HL-60/S4 treated with phorbol 12-myristate 13-acetate at 8.2 ng/mL for 4 days and 3 days (cell line): ENCODE results near the gene CKB.

ENCODE experiments used
- in situ Hi-C: fragments of 300-500 bp; cut with MboI; formaldehyde crosslinking; loops from 2 replicates; pipeline ENCODE4 v1.15.0; 2022; ENCODE audit warnings: low sequenced_read_pairs

Gene CKB

DNA sequence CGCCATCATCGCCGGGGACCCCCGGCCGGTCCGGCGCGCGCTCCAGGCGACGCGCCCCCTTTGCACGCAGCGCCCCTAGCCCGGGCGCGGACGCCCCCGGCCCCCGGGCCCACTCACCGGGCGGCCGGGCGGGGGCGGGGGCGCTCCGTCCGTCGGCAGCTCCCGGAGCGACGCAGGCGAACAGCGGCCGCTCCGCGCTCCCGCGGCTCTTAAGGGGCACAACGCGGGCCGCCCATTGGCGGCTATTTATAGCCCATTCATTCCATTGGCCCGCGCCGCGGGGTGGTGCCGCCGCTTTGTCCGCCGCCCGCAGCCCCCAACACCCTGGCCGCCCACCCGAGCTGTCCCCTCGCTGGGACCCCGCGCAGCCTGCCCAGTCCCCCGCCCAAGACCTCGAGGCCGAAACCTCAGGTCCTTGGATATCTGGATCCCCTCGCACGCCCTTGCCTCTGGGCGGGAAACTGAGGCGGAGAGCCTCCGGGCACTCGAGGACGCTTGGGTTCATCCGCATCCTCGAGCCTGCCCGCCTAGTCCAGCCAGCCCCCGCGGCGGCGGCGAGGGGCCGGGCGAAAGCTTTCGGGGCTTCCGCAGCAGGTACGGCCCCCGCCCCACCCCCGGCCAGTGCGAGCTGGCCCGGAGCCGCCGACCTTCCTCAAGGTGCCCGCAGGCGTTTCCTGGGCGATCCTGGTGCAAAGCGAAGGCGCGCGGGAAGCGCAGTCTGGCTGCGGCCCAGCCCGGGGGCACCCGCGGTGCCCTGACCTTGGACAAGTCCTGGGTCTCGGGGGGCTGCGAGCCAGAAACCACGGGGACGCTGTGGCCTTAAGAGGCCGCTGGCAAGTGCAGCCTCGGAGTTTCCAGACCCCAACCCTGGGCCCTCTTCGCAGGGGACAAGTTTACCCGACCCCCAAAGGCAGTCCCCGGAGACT, at the start of gene CKB:
TSS of gene CKB (minus strand) at position 182 of the 926 bp plus-strand sequence. CDS start 337 bp downstream, outside the sequence.
- in situ Hi-C loops, result no loop called here

DNA sequence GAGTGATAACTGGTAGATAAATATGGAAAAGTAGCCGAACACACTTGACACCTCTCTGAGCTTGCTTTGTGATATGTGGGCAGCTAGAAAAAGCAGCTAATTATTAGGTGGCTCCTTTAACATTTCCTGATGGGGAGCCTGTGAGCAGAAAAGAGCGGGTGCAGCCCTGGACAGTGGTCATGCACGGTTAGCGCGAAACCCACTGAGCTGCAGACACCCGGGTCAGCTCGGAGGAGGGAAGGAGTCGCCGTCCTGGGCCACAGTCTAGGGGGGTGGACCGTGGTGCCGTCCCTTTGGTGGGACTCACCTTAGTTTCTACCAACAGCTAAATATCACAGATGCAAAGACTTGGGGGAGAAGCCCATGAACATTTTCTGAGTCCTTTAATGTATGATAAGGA, 46.8 kb upstream of the CKB start:
- in situ Hi-C loops, result no loop called here

DNA sequence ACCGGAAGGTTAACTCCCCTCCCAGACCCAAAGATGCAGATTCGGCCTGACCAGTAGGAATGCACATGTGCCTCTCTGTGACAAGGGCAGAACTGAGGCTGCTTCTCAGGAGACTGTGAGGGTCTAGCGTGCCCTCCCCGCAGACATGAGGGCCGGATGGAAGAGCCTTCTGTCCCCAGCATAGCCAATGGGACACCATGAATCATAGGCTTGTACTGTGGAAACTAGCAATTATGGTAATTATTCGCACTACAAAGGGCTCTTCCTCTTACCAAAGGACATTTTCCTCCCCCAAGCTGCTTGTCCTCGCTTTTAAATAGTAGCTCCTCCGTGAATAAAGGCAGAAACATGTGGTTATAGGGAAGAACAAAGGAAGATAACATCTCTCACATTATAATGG, 46.3 kb upstream of the CKB start:
- in situ Hi-C loops, result no loop called here

DNA sequence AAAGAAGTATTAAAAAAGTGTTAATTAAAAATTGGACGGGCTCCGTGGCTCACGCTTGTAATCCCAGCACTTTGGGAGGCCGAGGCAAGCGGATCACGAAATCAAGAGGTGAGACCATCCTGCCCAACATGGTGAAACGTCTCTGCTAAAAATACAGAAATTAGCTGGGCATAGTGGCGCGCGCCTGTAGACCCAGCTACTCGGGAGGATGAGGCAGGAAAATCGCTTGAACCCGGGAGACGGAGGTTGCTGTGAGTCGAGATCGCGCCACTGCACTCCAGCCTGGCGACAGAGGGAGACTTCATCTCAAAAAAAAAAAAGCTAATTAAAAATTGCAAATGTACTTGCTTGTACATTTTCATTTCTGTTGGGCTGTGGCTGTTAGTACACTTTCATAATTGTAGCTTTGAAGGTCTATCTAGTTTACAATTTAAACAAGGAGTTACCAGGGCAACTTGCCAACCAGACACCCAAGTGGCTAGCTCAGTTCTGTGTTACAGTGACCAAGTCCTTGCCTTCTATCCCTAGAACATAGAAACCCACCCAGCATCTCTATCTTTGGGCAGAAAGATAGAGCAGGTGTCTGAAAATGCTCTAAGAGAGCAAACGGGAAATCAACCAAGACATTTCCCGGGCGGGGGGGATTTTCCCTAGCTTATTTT, 41.3 kb upstream of the CKB start:
- in situ Hi-C loops, result no loop called here

DNA sequence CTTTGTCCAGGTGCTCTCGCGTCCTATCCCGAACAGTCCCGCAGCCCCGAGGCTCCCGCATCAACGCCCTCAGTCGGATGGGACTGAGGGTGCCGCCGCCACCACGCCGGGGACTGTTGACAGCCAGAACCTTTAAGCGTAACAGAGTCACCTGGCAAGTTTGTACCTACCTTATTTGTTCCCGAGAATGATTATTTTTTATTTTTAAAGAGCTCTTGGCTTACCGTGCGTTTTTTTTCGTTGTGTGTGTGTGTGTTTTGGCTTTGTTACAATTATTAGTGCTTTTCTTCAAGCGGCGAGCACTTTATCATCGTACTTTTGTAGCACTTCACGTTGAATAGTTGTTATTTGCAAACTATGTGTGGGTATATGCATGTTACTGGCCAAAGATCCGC, 40.6 kb upstream of the CKB start:
- in situ Hi-C loops, result no loop called here

DNA sequence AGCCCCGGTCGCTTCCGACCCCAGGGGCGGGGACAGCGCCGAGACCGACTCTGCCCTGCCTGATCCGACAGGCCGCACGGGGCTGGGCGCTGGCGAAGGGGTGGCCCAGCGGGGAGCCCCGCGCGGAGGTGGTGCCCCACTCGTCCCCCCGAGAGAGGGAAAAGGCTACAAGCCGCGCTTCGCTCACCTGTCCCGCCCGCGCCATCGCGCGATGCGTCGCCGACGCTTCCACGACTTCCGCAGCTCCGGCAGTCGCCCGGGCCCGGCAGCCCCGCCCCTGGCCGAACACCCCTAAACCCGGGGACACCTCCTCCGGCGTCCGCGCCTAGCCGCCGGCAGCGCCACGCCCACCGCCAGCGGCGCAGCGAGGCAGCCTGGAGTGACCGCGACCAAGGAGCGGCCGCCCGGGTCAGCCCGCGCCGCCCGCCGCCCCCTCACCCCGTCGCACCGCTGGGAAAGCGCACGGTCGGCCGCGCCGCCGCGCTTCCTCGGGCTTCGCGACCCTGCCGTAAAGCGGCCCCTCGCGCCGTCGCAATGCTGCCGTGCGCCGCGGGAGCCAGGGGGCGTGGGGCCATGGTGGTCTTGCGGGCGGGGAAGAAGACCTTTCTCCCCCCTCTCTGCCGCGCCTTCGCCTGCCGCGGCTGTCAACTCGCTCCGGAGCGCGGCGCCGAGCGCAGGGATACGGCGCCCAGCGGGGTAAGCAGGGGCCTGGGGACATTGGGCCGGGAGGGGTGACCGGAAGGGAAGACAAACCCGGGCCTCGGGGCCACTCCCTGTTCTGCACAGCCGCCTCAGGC, 40.0 kb upstream of the CKB start, which contains the start of the genes BAG5 and COA8:
TSS of gene BAG5 (minus strand) at position 229 of the 797 bp plus-strand sequence. CDS start 1,493 bp downstream, outside the sequence.
TSS of gene COA8 (plus strand) at position 532 of the 797 bp plus-strand sequence. CDS start at position 574, 42 bp downstream.
- in situ Hi-C loops, result no loop called here

DNA sequence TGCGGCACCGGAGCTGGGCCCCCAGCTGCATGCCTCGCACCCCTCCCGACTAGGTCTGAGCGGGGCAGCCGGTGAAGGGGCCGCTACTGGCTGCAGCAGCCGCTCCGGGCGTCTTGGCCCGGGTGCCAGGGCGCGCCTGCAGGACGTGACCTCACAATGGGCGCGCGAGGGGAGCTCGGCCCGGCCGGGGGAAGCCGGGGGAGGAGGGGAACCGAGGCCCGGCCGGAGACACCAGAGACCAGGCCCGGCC, 39.5 kb upstream of the CKB start:
- in situ Hi-C loops, result no loop called here

DNA sequence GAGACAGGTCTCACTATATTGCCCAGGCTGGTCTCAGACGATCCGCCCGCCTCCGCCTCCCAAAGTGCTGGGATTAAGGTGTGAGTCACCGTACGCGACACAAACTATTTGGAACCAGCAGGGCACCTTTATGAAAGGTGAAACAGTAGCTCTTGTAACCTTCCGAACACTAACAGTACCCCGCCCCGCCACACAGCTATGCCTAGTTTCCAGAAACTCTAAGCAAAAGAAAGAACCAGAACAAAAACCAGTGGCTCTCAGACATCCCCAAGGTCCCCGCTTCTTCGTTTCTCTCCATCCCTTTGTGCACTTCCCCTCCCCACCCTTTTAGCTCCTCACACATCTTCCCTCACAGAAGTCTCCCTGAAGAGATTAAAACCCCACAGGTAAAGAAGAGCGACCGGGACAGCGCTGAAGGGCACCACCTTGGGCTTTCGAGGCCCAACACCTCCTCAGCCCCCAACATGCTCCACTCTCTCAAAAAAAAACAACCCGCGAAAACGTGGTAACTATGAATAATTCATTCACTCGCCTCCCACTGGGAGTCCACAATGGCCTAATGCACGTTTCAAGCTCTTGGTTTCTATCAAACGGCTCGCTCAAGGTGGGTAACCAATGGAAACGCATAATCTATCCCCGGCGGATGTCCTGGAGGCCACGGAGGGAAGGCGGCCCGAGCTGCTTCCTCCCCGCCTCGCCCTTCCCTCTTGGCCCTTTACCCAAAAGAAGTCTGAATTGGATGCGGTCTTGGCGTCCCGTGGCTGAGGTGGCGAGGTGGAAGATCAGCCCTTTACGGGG, 39.0 kb upstream of the CKB start:
- in situ Hi-C loops, result no loop called here

DNA sequence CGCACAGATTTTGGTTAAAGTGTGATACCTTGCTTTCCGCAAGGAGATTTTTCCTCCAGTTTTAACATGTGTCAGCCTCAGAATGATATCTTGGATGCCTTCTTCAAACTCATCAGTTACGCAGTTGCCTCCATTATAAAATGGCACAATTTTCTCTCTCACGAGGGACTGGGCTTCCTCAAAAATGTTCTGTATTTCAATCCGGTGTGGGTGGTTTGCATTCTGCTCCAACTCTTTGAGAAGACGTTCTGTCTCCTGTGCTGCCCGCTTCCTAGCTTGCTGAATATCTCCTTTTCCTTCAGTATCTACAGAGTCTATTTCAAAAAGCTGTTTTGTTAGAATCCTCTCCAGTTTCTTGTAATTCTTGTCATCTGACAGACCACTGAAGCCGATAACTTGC, 38.1 kb upstream of the CKB start:
- in situ Hi-C loops, result no loop called here

DNA sequence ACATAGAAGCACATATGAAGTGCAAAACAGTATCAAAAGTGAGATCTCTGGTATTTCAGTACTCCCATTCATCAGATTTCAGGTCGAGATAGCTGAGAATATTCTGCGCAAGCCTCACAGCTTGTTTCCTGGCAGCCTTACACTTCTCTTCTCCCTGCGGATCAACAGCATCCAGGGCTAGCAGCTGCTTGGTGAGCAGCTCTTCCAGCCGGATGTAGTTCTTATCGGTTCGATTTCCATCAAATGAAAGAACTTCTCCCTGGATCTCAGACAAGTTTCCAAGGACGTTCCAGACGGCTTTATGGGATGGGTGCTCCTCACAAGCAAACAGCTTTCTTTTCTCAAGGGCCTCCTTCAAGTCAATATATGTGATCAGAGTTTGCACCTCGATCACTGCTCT, 37.1 kb upstream of the CKB start:
- in situ Hi-C loops, result no loop called here

DNA sequence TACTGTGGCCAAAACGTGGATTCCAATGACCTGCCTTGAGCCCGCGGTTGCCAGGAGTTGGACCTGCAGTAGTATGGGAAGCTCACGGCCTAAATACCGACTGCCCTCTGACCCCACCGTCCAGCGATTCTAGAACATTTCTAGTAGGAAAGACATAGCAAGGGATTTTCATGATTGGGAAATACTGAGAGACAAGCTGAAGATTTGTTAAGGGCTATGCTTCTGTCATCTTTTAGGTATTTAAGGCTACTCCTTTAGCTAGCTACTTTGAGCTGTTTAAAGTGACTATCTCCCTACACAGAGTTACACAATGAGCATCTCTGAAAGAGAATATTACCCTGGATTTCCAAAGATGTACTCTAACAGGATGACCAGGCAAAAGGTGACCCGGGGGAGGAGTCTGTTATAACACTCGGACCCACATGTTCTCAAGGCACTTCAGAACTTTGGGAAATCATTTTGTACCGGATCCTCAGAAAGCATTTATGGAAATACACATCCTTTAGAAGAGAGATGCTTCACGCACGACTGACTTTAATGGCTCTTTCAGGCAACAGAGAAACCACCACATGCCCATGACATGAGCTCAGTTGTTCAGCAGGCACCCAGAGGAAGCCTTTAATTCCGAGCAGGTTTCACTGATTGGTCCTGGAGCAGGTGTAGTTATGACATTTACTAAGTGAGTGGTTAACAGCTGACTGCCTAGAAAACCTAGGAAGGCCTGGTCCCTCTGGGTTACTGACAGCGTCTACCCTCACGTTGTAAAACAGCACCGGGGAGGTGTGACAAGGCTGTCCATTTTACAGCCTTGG, 35.6 kb upstream of the CKB start:
- in situ Hi-C loops, result no loop called here

DNA sequence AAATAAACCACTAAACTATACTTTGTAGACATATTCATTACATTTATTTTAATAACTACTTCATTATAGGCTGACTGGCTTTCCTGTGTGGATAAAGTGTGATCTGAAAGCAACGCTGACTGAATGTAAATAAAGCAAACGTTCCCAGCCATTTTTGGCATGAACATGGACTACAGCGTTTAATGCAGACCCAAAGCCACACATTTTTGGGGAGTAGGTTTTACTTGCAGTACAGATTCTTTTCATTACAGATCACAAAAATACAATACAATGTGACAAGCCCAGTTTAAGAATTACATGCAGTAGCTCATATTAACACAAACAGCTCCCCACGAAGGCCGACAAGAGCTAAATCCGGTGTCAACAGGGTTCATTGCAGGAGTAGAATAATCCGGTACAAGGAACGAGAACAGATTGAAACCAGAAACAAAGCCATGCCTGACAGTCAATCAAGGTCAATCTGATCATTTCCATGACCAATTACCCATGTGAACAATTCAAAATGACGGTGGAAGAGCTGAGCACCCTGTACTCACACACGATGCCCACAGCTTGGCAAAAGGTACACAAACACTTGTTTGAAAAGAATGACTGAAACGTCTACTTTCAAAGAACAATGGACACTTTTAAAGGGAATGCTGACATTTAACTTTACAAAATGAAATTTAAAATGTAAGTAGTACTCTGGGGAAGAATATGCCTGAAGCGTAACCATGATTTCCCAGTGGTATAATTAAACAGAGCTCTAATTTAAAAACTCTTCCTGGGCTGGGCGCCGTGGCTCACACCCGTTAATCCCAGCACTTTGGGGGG, 34.5 kb upstream of the CKB start:
- in situ Hi-C loops, result no loop called here

DNA sequence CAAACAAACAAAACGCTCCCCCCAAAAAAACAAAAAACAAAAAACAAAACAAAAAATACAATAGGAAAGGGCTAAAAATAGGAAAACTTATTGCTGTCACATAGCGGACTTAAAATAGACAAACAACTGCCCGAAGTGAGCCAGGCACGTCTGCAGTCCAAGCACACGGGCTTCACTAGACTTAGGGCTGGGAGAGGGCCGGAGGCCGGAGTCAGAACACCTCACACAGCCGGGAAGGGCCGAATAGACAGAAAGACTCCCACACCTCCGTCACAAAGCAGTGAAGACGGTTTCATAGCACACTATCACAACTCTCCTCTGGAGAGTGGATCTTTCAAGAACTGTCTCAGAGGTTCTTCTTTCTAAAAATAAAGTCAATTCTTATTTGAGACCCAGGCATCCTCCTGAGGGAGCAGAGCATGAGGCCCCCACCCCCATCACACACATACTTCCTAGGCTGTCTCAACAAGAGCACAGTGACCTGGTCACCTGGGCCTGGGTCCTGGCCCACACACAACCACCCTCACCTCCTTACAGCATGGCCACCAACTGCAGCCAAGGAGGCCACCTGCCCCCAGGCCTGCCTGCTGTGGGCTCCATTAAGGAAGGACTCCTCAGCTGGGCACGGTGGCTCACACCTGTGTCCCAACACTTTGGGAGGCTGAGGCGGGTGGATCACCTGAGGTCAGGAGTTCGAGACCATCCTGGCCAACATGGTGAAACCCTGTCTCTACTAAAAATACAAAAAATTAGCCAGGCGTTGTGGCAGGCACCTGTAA, 33.1 kb upstream of the CKB start:
- in situ Hi-C loops, result no loop called here

DNA sequence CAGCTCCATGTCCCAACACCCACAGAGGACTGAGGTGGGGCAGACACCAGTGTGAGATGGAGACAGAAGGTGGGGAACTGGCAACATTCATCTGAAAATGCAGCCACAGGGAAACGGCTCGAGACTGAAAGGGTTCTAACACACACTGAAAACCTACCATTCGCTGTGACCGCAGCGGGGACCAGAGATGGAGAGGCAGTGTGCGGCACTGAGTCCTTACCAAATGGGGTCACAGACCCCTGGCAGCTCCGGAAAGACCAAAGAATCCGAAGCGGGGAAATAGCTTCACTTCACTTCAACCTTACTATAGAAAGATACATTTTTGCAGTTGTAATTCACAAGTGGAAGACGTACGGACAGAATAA, 30.2 kb upstream of the CKB start:
- in situ Hi-C loops, result no loop called here

DNA sequence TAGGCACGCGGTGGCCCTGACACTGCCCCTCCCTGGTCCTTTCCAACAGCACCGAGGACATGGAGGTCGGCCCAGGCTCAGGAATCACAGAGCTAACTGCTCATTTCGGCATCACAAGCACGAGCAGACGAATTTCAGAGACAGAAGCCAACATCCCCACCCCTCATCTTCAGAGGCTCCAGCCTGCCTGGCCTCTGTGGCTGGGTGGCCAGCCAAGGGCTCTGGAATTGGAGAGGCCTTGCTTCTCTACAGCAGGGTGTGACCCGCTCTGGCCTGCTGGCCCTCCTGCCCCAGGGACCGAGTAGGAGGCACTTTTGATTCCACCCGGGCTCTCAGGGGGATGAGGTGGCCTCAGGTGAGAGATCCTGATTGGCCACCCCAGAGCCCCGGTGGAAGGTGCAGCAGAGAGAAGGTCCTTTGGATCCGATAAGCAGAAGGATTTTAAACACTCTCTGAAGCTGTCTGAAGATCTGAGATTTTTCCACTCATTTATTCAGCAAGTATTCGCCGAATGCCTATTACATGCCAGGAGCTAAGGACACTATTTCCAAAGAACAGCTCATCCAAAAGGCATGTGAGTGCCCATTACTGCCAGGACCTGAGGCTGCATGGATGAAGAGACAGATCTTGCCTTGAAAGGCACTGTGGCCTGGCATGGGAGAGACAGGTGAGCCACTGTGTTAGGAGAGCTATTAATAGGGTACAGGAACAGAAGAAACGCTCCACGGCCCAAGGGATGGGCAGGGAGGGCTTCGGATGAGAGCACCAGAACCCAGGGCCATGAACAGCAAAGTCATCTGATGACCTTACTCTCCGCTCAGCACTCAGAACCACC, 29.6 kb upstream of the CKB start:
- in situ Hi-C loops, result no loop called here

DNA sequence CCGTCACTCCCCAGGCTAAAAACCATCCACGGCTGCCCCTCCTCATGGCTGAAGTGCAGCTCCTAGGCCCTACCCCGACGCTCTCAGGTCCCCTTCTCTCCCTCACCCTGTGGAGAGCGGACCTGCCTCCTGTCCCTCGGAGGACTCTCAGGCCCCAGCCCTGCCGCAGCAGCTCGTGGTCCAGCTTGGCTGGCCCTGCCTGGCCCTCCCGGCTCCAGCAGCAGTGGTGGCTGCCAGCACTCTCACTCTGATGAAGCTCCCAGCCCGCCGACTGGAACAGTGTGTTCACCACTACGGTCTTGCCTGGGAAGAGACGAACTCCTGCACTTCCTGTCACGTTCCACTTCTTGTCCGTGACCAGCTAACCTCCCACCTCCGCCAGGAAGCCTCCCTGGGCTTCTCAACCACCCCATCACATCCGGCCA, 28.7 kb upstream of the CKB start:
- in situ Hi-C loops, result no loop called here
